Measurements from ENCODE around the gene LRRD1. TPM values are rescaled to one million over a fixed set of nuclear protein-coding genes. Genes with fewer than 3 reads are reported as not detected.

Gene LRRD1
- total and polyA plus RNA-seq, 9 of the 15 experiments (the other 6 are each of a cell fraction or from before 2014, with no cell fraction given) = 0.07 to 0.15 TPM; not detected in 7

DNA sequence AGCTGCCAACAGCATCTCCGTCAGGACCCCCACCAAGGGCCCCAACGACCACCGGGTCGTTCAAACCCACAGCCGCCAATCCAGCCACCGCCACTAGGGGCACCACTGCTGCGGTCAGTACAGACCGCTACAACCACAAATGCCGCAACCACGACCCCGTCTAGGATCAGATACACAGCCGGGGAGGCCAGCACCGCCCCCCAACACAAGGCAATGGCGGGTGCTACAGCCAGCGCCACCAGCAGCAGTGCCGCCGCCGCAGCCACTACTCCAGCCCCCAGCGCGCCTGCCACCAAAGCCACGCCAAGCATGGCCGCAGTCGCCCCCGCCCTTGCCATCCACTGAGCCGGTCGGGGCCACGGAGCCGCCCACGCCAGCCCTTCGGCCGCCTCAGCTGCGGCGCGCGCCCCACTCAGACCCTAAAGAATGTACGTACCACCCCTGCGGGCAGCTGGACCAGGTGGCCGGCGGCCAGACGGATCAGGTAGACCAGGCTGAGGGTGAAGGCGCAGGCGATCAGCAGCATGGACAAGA lies 45.1 kb downstream of the LRRD1 start (continued):
- TF ChIP-seq, protein P1, sequence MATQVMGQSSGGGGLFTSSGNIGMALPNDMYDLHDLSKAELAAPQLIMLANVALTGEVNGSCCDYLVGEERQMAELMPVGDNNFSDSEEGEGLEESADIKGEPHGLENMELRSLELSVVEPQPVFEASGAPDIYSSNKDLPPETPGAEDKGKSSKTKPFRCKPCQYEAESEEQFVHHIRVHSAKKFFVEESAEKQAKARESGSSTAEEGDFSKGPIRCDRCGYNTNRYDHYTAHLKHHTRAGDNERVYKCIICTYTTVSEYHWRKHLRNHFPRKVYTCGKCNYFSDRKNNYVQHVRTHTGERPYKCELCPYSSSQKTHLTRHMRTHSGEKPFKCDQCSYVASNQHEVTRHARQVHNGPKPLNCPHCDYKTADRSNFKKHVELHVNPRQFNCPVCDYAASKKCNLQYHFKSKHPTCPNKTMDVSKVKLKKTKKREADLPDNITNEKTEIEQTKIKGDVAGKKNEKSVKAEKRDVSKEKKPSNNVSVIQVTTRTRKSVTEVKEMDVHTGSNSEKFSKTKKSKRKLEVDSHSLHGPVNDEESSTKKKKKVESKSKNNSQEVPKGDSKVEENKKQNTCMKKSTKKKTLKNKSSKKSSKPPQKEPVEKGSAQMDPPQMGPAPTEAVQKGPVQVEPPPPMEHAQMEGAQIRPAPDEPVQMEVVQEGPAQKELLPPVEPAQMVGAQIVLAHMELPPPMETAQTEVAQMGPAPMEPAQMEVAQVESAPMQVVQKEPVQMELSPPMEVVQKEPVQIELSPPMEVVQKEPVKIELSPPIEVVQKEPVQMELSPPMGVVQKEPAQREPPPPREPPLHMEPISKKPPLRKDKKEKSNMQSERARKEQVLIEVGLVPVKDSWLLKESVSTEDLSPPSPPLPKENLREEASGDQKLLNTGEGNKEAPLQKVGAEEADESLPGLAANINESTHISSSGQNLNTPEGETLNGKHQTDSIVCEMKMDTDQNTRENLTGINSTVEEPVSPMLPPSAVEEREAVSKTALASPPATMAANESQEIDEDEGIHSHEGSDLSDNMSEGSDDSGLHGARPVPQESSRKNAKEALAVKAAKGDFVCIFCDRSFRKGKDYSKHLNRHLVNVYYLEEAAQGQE (IDR thresholded peaks at IDR 0.05; ENCODE audit: borderline replicate concordance) = peak; percentile 30; the same call in 1 of the 2 replicates
- TF ChIP-seq, protein P1 (CRISPR knock-in tag; IDR thresholded peaks at IDR 0.05; ENCODE audit: low read depth) = peak; percentile 49; the same call in 1 of the 2 replicates
- TF ChIP-seq, protein P2, sequence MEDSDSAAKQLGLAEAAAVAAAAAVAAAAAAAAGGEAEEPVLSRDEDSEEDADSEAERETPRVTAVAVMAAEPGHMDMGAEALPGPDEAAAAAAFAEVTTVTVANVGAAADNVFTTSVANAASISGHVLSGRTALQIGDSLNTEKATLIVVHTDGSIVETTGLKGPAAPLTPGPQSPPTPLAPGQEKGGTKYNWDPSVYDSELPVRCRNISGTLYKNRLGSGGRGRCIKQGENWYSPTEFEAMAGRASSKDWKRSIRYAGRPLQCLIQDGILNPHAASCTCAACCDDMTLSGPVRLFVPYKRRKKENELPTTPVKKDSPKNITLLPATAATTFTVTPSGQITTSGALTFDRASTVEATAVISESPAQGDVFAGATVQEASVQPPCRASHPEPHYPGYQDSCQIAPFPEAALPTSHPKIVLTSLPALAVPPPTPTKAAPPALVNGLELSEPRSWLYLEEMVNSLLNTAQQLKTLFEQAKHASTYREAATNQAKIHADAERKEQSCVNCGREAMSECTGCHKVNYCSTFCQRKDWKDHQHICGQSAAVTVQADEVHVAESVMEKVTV (CRISPR knock-in tag; IDR thresholded peaks at IDR 0.05) = peak; percentile 31
- TF ChIP-seq GABPB1 (CRISPR knock-in tag; IDR thresholded peaks at IDR 0.05) (peak; percentile 67; the same call in 1 of the 2 replicates), HNRNPH1 (optimal IDR thresholded peaks at IDR 0.05; ENCODE audit: low read depth, low read length) (no peak), TEAD2 (tag; IDR thresholded peaks at IDR 0.05) (no peak)
- TF ChIP-seq, protein P3, sequence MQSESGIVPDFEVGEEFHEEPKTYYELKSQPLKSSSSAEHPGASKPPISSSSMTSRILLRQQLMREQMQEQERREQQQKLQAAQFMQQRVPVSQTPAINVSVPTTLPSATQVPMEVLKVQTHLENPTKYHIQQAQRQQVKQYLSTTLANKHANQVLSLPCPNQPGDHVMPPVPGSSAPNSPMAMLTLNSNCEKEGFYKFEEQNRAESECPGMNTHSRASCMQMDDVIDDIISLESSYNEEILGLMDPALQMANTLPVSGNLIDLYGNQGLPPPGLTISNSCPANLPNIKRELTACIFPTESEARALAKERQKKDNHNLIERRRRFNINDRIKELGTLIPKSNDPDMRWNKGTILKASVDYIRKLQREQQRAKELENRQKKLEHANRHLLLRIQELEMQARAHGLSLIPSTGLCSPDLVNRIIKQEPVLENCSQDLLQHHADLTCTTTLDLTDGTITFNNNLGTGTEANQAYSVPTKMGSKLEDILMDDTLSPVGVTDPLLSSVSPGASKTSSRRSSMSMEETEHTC (IDR thresholded peaks at IDR 0.05) = 0 out of 2 replicates have a peak, but pooled peaks have one; percentile 21
- TF ChIP-seq, protein P4, sequence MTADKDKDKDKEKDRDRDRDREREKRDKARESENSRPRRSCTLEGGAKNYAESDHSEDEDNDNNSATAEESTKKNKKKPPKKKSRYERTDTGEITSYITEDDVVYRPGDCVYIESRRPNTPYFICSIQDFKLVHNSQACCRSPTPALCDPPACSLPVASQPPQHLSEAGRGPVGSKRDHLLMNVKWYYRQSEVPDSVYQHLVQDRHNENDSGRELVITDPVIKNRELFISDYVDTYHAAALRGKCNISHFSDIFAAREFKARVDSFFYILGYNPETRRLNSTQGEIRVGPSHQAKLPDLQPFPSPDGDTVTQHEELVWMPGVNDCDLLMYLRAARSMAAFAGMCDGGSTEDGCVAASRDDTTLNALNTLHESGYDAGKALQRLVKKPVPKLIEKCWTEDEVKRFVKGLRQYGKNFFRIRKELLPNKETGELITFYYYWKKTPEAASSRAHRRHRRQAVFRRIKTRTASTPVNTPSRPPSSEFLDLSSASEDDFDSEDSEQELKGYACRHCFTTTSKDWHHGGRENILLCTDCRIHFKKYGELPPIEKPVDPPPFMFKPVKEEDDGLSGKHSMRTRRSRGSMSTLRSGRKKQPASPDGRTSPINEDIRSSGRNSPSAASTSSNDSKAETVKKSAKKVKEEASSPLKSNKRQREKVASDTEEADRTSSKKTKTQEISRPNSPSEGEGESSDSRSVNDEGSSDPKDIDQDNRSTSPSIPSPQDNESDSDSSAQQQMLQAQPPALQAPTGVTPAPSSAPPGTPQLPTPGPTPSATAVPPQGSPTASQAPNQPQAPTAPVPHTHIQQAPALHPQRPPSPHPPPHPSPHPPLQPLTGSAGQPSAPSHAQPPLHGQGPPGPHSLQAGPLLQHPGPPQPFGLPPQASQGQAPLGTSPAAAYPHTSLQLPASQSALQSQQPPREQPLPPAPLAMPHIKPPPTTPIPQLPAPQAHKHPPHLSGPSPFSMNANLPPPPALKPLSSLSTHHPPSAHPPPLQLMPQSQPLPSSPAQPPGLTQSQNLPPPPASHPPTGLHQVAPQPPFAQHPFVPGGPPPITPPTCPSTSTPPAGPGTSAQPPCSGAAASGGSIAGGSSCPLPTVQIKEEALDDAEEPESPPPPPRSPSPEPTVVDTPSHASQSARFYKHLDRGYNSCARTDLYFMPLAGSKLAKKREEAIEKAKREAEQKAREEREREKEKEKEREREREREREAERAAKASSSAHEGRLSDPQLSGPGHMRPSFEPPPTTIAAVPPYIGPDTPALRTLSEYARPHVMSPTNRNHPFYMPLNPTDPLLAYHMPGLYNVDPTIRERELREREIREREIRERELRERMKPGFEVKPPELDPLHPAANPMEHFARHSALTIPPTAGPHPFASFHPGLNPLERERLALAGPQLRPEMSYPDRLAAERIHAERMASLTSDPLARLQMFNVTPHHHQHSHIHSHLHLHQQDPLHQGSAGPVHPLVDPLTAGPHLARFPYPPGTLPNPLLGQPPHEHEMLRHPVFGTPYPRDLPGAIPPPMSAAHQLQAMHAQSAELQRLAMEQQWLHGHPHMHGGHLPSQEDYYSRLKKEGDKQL (CRISPR knock-in tag; IDR thresholded peaks at IDR 0.05; ENCODE audit: borderline replicate concordance) = 0 out of 2 replicates have a peak, but pooled peaks have one; percentile 46

Measured in K562 (cell line).